K562 (cell line): ENCODE data around the gene ARHGAP23. TPM values are rescaled to one million over a fixed set of nuclear protein-coding genes. Genes with fewer than 3 reads are reported as not detected.

Experiments used
- ARID1B ChIP-seq: fragments of 450-650 bp; IDR thresholded peaks from 2 replicates; pipeline ENCODE4 v1.6.1; 2016; ENCODE audit warnings: antibody characterized with exemption, mild to moderate bottlenecking, inconsistent platforms
- CBFA2T2 ChIP-seq: fragments of 450-650 bp; conservative IDR thresholded peaks from 2 replicates; pipeline ENCODE4 v1.6.1; 2017; ENCODE audit warnings: mild to moderate bottlenecking
- CBFA2T3 ChIP-seq: fragments of 450-650 bp; IDR thresholded peaks from 2 replicates; pipeline ENCODE4 v1.6.1; 2017
- CEBPZ ChIP-seq: fragments of 150-350 bp; IDR thresholded peaks from 2 replicates; pipeline ENCODE4 v1.6.1; 2014; ENCODE audit warnings: low read depth, mild to moderate bottlenecking, low read length, borderline replicate concordance
- DPF2 ChIP-seq: fragments of 450-650 bp; IDR thresholded peaks from 2 replicates; pipeline ENCODE4 v1.6.1; 2016
- FOXA3 ChIP-seq, 2 experiments: fragments of 450-650 bp in 1 of 2; sonication (generic) in 1 of 2; formaldehyde crosslinking; IDR thresholded peaks in 1 of 2; conservative IDR thresholded peaks in 1 of 2; 2 replicates each; pipeline versions ENCODE4 v1.4.0 to v1.8.0; 2020 to 2022; ENCODE audit warnings: mild to moderate bottlenecking in 2 of 2, missing genetic modification reagents in 1 of 2
- HDAC2 ChIP-seq: fragments of 450-650 bp; IDR thresholded peaks from 2 replicates; pipeline ENCODE4 v1.6.1; 2016; ENCODE audit warnings: mild to moderate bottlenecking
- L3MBTL2 ChIP-seq: fragments of 450-650 bp; IDR thresholded peaks from 2 replicates; pipeline ENCODE4 v1.6.1; 2016; ENCODE audit warnings: mild to moderate bottlenecking, moderate library complexity
- LEF1 ChIP-seq: fragments of 450-650 bp; IDR thresholded peaks from 2 replicates; pipeline ENCODE4 v1.6.1; 2016; ENCODE audit warnings: mild to moderate bottlenecking
- SFPQ ChIP-seq: fragments of 200-400 bp; formaldehyde crosslinking; IDR thresholded peaks from 2 replicates; pipeline ENCODE4 v1.6.1; 2017; ENCODE audit warnings: mild to moderate bottlenecking, low read depth, low read length, moderate library complexity
- TCF3 ChIP-seq: sonication (generic); formaldehyde crosslinking; IDR thresholded peaks from 2 replicates; pipeline ENCODE4 v1.4.0; 2020; ENCODE audit warnings: mild to moderate bottlenecking, missing genetic modification reagents
- TEAD4 ChIP-seq, 2 experiments: sonication (generic) in 1 of 2; formaldehyde crosslinking in 1 of 2; IDR thresholded peaks; 2 replicates each; pipeline versions ENCODE4 v1.6.1 to v1.8.0; 2012 to 2022; ENCODE audit warnings: borderline replicate concordance in 1 of 2, inconsistent platforms in 1 of 2, low read length in 1 of 2, mild to moderate bottlenecking in 1 of 2, missing genetic modification reagents in 1 of 2
- TOE1 ChIP-seq, 2 experiments: fragments of 450-650 bp in 1 of 2; sonication (generic) in 1 of 2; formaldehyde crosslinking in 1 of 2; IDR thresholded peaks; 2 replicates each; pipeline versions ENCODE4 v1.7.1 to v1.8.0; 2016 to 2022; ENCODE audit warnings: borderline replicate concordance in 2 of 2, mild to moderate bottlenecking in 2 of 2, antibody characterized with exemption in 1 of 2, inconsistent platforms in 1 of 2, low read depth in 1 of 2, missing genetic modification reagents in 1 of 2, moderate library complexity in 1 of 2
- USF1 ChIP-seq: sonication (generic); formaldehyde crosslinking; IDR thresholded peaks from 2 replicates; pipeline ENCODE4 v1.9.0; 2022; ENCODE audit warnings: mild to moderate bottlenecking, missing genetic modification reagents
- ZNF263 ChIP-seq: sonication (generic); formaldehyde crosslinking; IDR thresholded peaks from 2 replicates; pipeline ENCODE4 v1.8.0; 2022; ENCODE audit warnings: mild to moderate bottlenecking, missing genetic modification reagents, borderline replicate concordance
- polyA plus RNA-seq, 8 experiments: library from polyadenylated mRNA; depleted of rRNA in 4 of 8; stranded (reverse) in 5 of 8; unstranded in 3 of 8; fragments of >200 nt; fragmentation: Nextera tagmentation in 2 of 8; fragmentation: Illumina TruSeq in 1 of 8; extraction: Ambion mirVana in 2 of 8; extraction: Trizol in 1 of 8; gene quantifications; 2 replicates each; pipeline versions ENCODE4 v1.2.1 to v1.2.3, GENCODE V29; 2011 to 2014; ENCODE audit warnings: inconsistent platforms in 1 of 8, missing spikeins in 1 of 8
- total RNA-seq, 7 experiments: library from RNA; depleted of rRNA in 6 of 7; stranded (reverse); fragments of >200 nt in 6 of 7; fragmentation: Illumina TruSeq in 2 of 7; extraction: Trizol in 2 of 7; gene quantifications; 2 replicates each; pipeline versions ENCODE4 v1.2.1 to v1.2.3, GENCODE V29; 2011 to 2021; ENCODE audit warnings: low replicate concordance in 1 of 7
- TF ChIP-seq, protein P1 (sequence below): sonication (generic); formaldehyde crosslinking; IDR thresholded peaks from 2 replicates; pipeline ENCODE4 v1.5.0; 2020; ENCODE audit warnings: missing genetic modification reagents
- TF ChIP-seq, protein P2 (sequence below): sonication (generic); formaldehyde crosslinking; IDR thresholded peaks from 2 replicates; pipeline ENCODE4 v1.8.0; 2022; ENCODE audit warnings: missing genetic modification reagents, mild to moderate bottlenecking, moderate library complexity, borderline replicate concordance

The ARHGAP23 gene
- total and polyA plus RNA-seq, 9 of the 15 experiments (the other 6 are each of a cell fraction or from before 2014, with no cell fraction given), result 0.01 to 2.7 (median 0.70) TPM

- TF ChIP-seq CEBPZ (no peak), LEF1 (0 out of 2 replicates have a peak, but pooled peaks have one; percentile 13), HDAC2 (no peak), FOXA3 (CRISPR knock-in tag; conservative IDR thresholded peaks at IDR 0.05 in 1 of 2, IDR thresholded peaks at IDR 0.05 in 1 of 2) (0 out of 4 replicates have a peak, but pooled peaks of 1 of the 2 experiments have one; percentile 12), CBFA2T2 (peak; percentile 69), USF1 (CRISPR knock-in tag) (peak; percentile 77), ARID1B (peak; percentile 53), L3MBTL2 (peak; percentile 72), TCF3 (CRISPR knock-in tag) (peak; percentile 54), SFPQ (no peak), DPF2 (peak; percentile 58), ZNF263 (CRISPR knock-in tag) (peak; percentile 93), TEAD4 (IDR thresholded peaks at IDR 0.05; ENCODE audit: low read length) (peak; percentile 7; the same call in 1 of the 2 replicates), TEAD4 (CRISPR knock-in tag; IDR thresholded peaks at IDR 0.05; ENCODE audit: borderline replicate concordance) (no peak), TOE1 (IDR thresholded peaks at IDR 0.05; ENCODE audit: borderline replicate concordance) (peak; percentile 85), TOE1 (CRISPR knock-in tag; IDR thresholded peaks at IDR 0.05; ENCODE audit: borderline replicate concordance, low read depth) (no peak), CBFA2T3 (peak; percentile 80)
- TF ChIP-seq, protein P1, sequence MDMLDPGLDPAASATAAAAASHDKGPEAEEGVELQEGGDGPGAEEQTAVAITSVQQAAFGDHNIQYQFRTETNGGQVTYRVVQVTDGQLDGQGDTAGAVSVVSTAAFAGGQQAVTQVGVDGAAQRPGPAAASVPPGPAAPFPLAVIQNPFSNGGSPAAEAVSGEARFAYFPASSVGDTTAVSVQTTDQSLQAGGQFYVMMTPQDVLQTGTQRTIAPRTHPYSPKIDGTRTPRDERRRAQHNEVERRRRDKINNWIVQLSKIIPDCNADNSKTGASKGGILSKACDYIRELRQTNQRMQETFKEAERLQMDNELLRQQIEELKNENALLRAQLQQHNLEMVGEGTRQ, result peak; percentile 77
- TF ChIP-seq, protein P2, sequence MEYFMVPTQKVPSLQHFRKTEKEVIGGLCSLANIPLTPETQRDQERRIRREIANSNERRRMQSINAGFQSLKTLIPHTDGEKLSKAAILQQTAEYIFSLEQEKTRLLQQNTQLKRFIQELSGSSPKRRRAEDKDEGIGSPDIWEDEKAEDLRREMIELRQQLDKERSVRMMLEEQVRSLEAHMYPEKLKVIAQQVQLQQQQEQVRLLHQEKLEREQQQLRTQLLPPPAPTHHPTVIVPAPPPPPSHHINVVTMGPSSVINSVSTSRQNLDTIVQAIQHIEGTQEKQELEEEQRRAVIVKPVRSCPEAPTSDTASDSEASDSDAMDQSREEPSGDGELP (CRISPR knock-in tag), result no peak
Measured at GRCh38 chr17:38460082-38460715, 31.9 kb downstream of the ARHGAP23 start (continued).
